Loucy (cell line): ENCODE data around the gene LYPD1.

Experiments
- H2AFZ ChIP-seq: fragments of 200-600 bp; sonication (generic); 2 replicates; pipeline ENCODE4 v1.6.0; 2016; ENCODE audit warnings: antibody characterized with exemption, mild to moderate bottlenecking, low read length, moderate library complexity
- H3F3A ChIP-seq: fragments of 200-600 bp; 2 replicates; pipeline ENCODE4 v1.6.0; 2016; ENCODE audit warnings: antibody characterized with exemption, low read depth, mild to moderate bottlenecking
- H3K27me3 ChIP-seq: fragments of 200-600 bp; sonication (generic); 2 replicates; pipeline ENCODE4 v1.6.1; 2014; ENCODE audit warnings: low read length, mild to moderate bottlenecking; ENCODE audit not compliant: insufficient read depth, poor library complexity, severe bottlenecking
- H3K36me3 ChIP-seq: fragments of 200-600 bp; sonication (generic); 2 replicates; pipeline ENCODE4 v1.6.1; 2016; ENCODE audit warnings: low read length; ENCODE audit not compliant: insufficient read depth
- H3K4me1 ChIP-seq: fragments of 200-600 bp; sonication (generic); 2 replicates; pipeline ENCODE4 v1.5.1; 2014; ENCODE audit warnings: low read length, mild to moderate bottlenecking; ENCODE audit not compliant: insufficient read depth, poor library complexity, severe bottlenecking
- H3K4me2 ChIP-seq: fragments of 200-600 bp; sonication (generic); 2 replicates; pipeline ENCODE4 v1.6.0; 2014; ENCODE audit warnings: antibody characterized with exemption, low read length, low read depth, mild to moderate bottlenecking; ENCODE audit not compliant: poor library complexity, severe bottlenecking
- H3K4me3 ChIP-seq: fragments of 200-600 bp; sonication (generic); 2 replicates; pipeline ENCODE4 v1.5.1; 2014; ENCODE audit warnings: low read length, mild to moderate bottlenecking, mixed read lengths; ENCODE audit not compliant: poor library complexity, severe bottlenecking
- H3K79me2 ChIP-seq: fragments of 200-600 bp; sonication (generic); 2 replicates; pipeline ENCODE4 v1.6.1; 2014; ENCODE audit warnings: low read length; ENCODE audit not compliant: insufficient read depth
- H3K9ac ChIP-seq: fragments of 200-600 bp; sonication (generic); 2 replicates; pipeline ENCODE4 v1.6.0; 2014; ENCODE audit warnings: mild to moderate bottlenecking, low read depth, low read length, moderate library complexity; ENCODE audit not compliant: poor library complexity, severe bottlenecking
- H3K9me2 ChIP-seq: fragments of 200-600 bp; sonication (generic); replicated peaks from 2 replicates; pipeline ENCODE4 v1.6.1; 2016; ENCODE audit warnings: low read depth, low read length, mixed read lengths
- H3K9me3 ChIP-seq: fragments of 200-600 bp; sonication (generic); 2 replicates; pipeline ENCODE4 v1.6.1; 2014; ENCODE audit warnings: mild to moderate bottlenecking, antibody characterized with exemption, low read length, low read depth; ENCODE audit not compliant: insufficient read depth
- H4K20me1 ChIP-seq: fragments of 200-600 bp; sonication (generic); 2 replicates; pipeline ENCODE4 v1.6.0; 2014; ENCODE audit warnings: antibody characterized with exemption, low read length, mild to moderate bottlenecking; ENCODE audit not compliant: insufficient read depth, poor library complexity, severe bottlenecking
- CTCF ChIP-seq: fragments of 200-600 bp; sonication (generic); conservative IDR thresholded peaks from 2 replicates; pipeline ENCODE4 v1.5.1; 2014; ENCODE audit warnings: mild to moderate bottlenecking, antibody characterized with exemption, low read length
- EZH2phosphoT487 ChIP-seq: fragments of 200-600 bp; IDR thresholded peaks from 2 replicates; pipeline ENCODE4 v1.6.1; 2018; ENCODE audit warnings: antibody characterized with exemption, mild to moderate bottlenecking, moderate library complexity, borderline replicate concordance

Gene LYPD1

GRCh38 chr2:132645176-132645575 is 24.8 kb downstream of the LYPD1 start:
- H3K4me3 ChIP-seq, result no peak overlapping the region
- H3K27me3 ChIP-seq, result no peaks in the 10 kb centered on the region
- no peak overlapping the region for H3K4me2 ChIP-seq
- H3K9me2 ChIP-seq, result no peaks in the 10 kb centered on the region
- H3F3A ChIP-seq, result no peaks in the 10 kb centered on the region
- no peaks in the 10 kb centered on the region for H3K4me1 ChIP-seq
- no peaks in the 10 kb centered on the region for H4K20me1 ChIP-seq
- H3K36me3 ChIP-seq, result no peaks in the 10 kb centered on the region
- H3K79me2 ChIP-seq, result no peaks in the 10 kb centered on the region
- H3K9me3 ChIP-seq, result no peaks in the 10 kb centered on the region
- H2AFZ ChIP-seq, result no peak overlapping the region
- no peak overlapping the region for H3K9ac ChIP-seq
- TF ChIP-seq CTCF (no peak), EZH2phosphoT487 (no peak)

- H3K4me3 ChIP-seq, result no peak overlapping the region
- no peaks in the 10 kb centered on the region for H3F3A ChIP-seq
- H3K36me3 ChIP-seq, result no peaks in the 10 kb centered on the region
- H3K9me3 ChIP-seq, result no peaks in the 10 kb centered on the region
- H3K79me2 ChIP-seq, result no peaks in the 10 kb centered on the region
- no peak overlapping the region for H3K4me2 ChIP-seq
- no peak overlapping the region for H2AFZ ChIP-seq
- no peaks in the 10 kb centered on the region for H3K9me2 ChIP-seq
- no peak for TF ChIP-seq EZH2phosphoT487
- TF ChIP-seq CTCF, result no peak
- no peaks in the 10 kb centered on the region for H4K20me1 ChIP-seq
- H3K4me1 ChIP-seq, result no peaks in the 10 kb centered on the region
- no peaks in the 10 kb centered on the region for H3K27me3 ChIP-seq
- no peak overlapping the region for H3K9ac ChIP-seq
Observed at GRCh38 chr2:132642415-132642814, 27.6 kb downstream of the LYPD1 start.

GRCh38 chr2:132641819-132642218 is 28.2 kb downstream of the LYPD1 start:
- Histone ChIP-seq H3K4me3 (no peak overlapping the region), H4K20me1 (no peaks in the 10 kb centered on the region), H3K27me3 (no peaks in the 10 kb centered on the region), H3K4me1 (no peaks in the 10 kb centered on the region), H3K36me3 (no peaks in the 10 kb centered on the region), H3K79me2 (no peaks in the 10 kb centered on the region), H3K9ac (no peak overlapping the region), H3F3A (no peaks in the 10 kb centered on the region), H3K9me2 (no peaks in the 10 kb centered on the region), H2AFZ (no peak overlapping the region), H3K9me3 (no peaks in the 10 kb centered on the region), H3K4me2 (no peak overlapping the region)
- no peak for TF ChIP-seq EZH2phosphoT487
- no peak for TF ChIP-seq CTCF
